ENCODE results near the gene KLRF1.

KLRF1 gene, protein sequence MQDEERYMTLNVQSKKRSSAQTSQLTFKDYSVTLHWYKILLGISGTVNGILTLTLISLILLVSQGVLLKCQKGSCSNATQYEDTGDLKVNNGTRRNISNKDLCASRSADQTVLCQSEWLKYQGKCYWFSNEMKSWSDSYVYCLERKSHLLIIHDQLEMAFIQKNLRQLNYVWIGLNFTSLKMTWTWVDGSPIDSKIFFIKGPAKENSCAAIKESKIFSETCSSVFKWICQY

DNA sequence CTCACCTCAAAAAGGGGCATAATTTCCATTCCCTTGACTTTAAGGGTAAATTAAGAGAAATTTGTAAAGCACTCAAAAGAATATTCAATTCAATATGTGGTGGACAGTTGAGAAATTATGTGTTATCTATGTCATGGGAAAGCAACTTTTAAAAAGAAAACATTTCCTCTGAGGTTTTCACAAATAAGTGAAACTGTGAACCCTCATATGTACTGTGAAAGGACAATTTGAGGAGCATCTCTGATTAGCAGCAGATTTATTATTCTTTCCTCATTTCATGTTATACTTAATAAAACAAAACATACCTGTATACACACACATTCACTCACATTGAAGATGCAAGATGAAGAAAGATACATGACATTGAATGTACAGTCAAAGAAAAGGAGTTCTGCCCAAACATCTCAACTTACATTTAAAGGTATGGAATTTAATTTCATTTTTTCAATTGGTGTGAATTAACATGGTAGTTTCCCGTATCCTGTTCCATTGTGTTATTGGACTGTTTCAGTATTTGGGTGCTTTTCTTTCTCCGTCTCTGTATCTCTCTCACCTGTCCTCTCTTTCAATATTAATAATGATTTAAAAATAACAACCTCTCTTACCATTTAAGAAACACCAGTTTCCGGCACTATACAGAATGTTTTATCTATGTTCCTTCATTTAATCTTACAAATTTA lies at the start of gene KLRF1:
KLRF1 (plus strand) TSS at position 273 of the 680 bp plus-strand sequence; CDS start at position 337, 64 bp downstream.
- no peak for DNase-seq

DNA sequence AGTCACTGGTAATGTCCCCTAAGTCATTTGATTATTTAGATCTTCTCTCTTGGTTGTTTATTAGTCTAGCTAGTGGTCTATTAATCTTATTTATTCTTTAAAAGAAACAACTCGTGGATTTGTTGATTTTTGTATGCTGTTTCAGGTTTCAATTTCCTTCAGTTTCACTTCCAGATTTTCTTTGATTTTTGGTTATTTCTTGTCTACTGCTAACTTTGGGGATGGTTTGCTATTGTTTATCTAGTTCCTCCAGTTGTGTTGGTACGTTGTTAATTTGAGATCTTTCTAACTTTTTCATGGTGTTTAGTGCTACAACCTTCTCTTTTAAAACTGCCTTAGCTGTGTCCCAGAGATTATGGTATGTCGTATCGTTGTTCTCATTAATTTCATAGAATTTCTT lies 48.1 kb upstream of the KLRF1 start:
- DNase-seq, result no peak

DNA sequence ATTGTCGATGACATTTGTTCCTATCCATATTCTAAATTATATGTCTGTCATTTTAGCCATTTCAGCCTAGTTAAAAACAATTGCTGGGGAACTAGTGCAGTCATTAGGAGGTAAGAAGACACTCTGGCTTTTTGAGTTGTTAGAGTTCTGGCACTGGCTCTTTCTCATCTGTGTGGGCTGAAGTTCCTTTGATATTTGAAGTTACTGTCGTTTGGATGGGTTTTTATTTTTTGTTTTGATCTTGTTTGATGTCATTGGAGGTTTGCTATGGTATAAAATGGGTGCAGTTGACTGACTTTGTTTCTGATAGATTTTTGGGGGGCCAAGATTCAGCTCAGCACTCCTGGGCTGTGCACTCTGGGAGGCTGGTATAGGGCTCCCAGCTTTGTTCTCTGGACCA lies 45.9 kb upstream of the KLRF1 start:
- DNase-seq, result no peak

DNA sequence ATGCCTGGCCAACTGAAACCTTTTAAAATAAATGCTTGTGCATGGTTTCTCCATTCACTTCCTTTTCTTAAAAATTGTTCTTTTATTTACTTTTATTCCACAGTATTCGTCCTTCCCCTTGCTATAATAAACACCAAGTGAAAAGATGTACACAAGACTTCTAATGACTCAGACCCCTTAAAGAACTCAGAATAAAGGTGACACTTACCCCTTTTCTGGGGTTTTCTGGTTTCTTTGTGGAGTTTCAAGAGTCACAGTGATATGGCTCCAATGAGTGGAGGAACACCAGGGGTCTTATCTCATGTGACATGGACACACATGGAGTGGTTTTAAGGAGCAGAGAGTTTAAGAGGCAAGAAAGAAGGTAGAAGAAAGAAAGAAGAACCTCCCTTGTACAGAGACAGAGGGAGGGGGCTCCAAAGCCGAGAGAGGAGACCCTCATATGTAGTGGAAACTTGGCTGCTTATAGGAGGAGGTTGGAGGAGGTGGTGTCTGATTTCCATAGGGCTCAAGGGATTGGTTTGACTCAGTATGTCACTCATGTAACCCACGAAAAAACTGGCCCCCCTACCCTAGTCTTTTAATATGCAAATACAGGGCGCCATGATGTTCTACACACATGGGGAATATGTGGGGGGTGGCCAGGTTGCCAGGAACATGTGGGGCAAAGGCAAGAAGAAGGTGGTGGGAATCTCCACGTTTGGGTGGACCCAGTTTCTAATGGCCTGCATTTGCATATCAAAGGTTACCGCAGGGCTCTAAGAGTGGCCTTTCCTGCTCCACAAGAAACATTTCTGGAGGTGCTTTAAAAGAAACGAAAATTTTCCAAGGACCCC lies 44.5 kb upstream of the KLRF1 start:
- no peak for DNase-seq

DNA sequence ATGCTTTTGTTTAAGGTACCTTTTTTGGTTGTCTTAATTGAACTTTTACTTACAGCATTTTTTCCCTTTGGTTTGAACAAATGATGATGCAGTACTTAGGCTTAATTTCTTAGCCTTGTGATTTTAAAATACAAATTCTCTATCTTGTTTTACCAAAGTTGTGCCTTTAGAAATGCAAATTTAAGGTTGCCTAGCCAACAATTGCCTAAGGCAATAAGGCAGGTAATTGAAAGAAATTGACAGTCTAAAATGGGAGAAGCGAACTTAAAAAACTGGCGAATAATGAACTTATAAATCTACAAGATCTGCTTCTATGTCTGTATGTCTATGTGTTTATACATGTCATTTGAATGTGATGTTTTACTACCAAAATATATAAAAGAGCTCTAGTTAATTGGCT lies 43.0 kb upstream of the KLRF1 start:
- no peak for DNase-seq

DNA sequence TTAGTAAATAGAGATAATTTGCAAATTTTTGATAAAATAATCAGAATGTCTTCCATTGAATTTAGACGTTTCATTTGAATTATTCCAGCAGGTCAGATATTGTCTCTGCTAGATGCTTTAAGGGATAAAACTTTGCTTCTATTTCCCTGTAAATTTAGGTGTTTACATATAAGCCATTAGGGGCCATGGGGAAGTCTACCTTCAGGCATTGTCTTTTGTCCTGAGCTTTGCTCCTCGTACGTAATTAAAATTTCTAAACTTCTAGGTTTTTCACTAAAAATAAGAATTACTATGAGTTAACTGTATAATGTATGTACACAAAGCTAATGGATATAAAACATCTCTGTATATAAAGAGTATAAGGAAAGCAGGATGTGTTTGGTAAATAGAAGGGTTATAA lies 42.5 kb upstream of the KLRF1 start:
- DNase-seq, result no peak

DNA sequence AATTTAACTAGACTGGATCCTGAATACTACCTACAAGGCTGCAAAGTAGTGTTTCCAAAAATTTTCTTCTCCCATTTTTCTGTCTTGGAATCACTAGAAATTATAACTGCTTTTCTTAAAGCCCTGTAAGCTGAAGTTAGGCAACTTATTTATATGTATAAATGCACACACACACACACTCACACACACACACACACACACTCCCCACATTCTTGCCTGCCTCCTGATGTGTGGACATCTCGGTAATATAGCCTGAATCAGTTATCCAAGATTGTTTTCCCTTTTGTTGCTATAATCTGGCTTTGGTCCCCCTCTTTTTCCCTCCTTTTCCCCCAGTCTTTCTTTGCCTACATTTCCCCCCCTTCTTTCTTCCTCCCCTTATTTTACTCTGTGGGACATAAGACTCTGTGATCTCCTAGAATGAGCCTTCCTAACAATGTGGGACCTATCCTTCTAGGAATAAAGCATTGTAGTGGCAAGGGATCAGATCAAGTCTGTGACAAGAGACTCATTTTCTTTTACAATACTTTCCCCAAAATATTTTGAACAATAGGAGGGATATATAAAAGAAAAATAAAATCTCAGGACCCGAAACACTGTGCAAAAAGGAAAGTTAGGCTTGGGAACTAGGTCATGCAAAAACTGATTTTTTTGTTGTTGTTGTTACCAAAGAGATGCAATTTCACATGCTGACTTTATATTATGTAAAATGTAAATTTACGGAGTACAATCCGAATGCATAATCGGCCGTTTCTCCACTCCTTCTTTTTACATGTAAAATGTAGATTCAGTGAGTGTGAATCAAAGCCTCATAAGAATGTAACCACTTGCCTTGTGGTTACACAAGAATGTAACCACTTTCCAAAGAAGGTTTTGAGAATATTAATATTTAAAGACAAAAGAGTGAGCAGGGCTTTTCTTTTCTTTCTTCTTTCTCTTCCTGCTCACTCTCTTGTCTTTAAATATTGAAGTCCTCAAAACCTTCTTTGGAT lies 40.3 kb upstream of the KLRF1 start:
- DNase-seq, result no peak

DNA sequence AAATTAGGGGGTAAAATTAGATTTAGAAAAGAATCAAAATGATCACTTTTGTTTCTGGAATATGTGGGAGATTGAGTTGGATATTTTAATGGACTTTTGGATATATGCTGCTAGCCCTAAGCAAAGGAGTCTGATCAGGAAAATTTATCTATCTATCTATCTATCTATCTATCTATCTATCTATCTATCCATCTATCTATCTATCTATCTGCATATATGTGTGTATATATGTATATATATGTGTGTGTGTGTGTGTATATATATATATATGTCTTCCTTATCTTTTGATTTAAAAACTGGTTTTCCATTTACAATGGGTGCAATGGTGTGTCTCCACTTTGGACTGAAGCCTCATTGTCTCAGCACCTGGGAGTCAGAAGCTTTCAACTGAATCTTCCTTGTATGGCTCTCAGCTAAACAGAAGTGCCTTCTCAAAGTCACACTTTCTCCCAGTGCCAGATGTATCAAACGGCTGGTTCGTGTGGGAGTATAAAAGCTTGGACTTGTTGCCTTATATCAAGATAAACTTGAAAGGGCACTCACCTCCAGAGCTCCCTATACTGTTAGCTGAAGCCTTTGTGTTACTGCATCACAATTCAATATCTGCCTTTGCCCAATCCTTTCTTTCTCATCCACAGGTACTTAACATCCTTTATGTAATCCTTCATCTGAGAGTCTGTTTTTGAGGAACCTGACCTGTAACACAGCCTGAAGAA lies 34.9 kb upstream of the KLRF1 start:
- DNase-seq, result no peak

DNA sequence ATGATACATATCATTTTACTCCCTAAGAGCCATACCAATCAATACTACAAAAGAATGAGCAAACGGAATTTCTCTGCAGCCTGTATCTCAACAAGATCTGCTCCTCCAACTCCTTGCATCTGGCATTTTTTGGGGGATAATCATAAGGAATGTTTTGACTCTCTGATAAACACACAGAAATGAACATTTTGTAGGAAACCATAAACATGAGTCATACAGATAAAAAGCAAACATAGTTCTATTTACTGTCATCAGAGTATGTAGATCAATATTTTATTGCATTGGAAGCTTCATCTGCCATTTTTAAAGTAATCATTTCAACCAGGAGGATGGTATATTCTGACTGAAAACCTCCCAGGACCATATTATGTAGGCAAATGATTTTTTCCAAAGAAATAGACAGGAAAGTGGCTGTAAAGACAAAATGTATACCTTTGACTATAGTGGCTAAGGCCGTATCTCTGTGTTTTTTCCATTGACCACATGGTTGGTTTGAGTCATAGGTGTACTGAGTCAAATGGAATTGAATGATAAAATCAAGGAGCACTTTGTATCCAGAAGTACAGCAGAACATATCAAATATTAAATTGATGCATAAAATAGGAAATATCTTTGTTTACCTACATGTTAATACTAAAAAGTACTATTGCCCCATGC lies 34.2 kb upstream of the KLRF1 start:
- no peak for DNase-seq

DNA sequence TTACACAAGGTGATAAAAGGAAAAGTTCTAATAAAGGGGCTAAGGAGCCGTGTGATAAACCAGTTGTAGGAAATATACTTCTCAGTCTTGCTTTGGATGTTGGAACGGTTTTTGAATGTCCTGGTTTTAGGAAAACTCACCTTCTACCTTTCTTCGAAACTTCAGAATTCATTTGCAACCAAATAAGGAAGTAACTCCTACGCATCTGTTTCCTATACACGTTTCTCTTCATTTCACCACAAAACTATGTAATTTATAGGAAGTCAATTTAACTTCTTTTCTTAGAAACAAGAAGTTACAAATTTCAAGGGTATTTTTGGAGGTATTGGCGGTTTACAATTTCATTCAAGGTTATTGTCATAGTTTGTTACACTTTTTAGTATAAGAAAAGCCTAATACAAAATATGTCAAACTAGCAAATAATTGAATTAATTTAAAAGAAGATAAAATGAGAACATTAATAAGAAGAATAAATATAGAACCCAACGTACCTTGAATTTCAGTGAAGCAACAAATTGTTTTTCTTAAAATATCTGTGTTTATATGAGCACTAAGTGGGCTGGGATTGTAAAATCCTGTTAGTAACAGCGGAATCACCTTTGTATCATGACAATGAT lies 33.4 kb upstream of the KLRF1 start:
- no peak for DNase-seq

DNA sequence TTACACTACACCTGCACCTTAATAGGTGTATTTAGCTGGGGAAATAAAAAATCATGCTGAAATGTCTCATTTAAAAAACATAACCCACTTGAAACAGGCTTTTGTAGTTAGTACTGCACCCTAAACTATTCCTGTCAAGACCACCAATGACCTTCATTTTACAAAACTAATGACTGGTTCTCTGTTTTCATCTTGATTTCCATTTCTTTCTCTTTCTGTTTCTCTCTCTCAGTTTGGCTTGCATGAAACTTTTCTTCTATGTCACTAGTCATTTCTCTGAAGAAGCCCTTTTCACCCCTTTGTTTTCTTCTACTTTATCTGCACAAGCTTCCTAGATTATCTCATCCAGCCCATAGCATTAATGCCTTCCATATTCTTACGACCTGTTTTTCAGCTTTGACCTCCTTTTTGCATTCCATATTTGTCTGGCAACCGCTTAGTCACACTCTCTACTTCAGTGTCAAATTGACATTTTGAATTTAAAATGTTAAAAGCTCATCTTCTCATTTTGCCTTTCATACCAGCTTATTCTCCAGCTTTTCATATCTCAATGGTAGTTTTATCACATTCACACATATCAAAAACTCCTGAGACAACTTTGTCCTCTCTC lies 32.7 kb upstream of the KLRF1 start:
- DNase-seq, result no peak

DNA sequence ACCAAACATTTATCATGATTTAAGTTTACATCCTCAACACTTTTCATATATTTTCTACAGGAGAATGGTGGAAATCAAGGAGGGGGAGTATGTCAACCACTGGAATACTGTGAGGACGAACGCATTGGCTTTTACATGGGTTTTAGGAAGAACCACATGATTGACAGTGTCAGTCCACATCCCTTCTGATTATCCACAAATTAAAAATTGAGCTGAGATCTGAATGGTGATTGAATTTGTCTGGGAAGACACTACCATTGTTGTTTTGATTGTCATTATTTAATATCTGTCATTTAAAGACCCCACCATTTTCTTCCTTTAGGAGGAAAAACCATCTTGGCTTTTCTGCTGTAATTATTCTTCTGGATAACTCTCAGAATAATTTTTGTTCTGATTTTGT lies 31.3 kb upstream of the KLRF1 start:
- no peak for DNase-seq

DNA sequence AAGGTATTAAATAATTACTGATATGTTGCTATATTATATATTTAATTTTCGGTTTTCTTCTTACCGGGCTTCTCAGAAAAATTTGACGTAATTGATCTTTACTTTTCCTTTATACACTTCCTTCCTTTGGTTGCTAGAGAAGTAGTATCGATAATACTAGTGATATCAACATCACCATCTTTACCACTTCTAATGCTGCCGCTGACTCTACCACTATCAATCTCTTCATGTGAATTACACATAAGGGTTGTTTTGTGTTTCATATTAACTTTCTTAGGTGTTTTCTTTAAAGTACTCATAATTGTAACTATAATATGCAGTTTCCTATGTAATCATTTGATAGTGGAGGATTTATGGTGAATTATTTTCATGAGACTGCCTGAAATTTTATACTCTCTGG lies 30.9 kb upstream of the KLRF1 start:
- DNase-seq, result no peak

DNA sequence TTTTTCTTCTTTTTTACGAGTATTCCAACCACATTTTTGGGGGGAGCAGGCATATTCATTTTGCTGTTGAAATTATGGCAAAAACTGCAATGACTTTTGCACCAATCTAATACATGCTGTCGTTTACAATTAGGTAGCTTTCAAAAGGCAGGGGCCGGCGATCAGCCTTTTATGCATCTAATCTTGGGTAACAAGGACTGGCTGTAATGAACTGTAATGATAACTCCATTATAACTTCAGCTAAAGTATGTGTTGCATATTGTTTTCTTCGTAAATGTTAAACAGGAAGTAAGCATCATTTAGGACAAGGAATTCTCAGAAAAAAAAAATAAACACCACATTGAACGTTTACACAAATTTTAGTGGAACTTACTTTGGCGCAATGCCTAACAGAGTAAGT lies 30.3 kb upstream of the KLRF1 start:
- DNase-seq, result no peak

DNA sequence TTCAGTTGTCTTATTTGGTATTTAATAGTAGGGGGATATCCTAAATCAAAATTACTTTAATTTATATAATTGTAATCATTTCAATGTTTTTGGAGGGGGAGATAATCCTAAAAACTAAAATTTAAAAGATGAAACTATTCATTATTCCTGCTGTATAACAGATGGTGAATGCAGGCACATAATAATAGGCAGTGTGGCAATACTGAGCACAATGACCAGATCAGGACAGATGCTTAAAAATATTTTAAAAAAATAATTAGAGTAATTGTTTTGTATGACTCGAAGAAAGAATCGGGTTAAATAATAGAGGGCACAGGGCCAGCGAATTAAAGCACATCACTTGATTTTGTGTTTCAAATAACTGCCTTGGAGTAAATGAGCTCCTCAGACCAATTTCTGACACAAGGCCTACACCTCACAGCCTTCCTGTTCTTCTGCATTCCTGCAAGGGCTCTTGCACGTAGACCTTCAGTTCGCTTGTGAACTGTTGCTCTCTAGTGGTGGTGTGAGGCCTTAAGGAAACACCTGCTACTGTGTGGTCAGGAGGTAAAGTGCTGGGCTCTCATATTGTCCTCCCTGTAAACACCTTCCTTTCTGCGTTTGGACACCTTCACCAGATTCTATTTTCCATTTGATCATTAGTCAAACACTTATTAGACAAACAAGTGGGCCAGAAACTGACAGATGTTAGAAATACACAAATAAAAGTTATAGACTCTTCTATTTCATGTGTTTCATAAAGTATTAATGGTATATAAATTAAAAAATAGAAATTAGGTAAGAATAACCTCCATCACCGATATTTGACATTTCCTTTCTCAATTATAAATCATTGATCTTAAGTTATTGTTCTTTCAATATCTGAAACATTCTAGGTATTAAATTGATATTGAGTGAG lies 29.3 kb upstream of the KLRF1 start:
- DNase-seq, result no peak

DNA sequence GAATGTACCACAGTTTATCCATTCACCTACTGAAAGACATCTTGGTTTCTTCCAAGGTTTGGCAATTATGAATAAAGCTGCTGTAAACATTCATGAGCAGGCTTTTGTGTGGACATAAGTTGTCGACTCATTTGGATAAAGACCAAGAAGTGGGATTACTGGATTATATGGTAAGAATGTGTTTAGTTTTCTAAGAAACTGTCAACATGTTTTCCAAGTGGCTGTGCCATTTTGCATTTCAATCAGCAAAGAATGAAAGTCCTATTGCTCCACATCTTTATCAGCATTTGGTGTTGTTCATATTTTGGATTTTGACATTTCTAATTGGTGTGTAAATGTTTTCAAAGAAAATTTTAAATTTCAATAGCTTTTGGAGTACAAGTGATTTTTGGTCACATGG lies 27.3 kb upstream of the KLRF1 start:
- DNase-seq, result no peak

DNA sequence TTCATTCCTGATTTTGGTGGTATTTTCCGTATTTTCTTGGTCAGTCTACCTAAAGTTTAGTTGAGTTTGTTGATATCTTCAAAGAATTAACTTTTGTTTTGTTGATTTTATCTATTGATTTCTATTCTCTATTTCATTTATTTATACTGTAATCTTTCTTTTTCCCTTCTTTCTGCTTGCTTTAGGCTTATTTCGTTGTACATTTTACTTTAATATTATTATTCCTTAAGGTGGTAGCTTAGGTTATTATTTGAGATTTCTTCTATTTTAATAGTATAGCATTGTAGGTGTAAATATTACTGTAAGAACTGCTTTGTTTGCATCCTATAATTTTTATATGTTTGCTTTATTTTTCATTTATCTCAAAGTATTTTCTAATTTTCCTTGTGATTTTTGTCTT lies 21.4 kb upstream of the KLRF1 start:
- DNase-seq, result no peak

DNA sequence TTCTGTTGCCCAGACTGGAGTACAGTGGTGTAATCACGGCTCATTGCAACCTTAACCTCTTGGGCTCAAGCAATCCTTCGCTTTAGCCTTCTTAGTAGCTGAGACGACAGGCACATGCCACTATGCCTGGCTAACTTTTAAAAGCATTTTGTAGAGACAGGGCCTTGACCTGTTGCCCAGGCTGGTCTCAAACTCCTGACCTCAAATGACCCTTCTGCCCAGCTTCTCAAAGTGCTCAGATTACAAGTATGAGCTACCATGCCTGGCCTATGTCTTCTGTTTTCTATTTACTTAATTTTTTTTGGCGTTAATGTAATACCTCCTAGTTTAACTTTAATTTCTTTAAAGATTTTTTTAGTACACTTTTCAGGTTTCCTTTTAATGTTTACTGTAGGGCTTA lies 20.6 kb upstream of the KLRF1 start:
- DNase-seq, result no peak

DNA sequence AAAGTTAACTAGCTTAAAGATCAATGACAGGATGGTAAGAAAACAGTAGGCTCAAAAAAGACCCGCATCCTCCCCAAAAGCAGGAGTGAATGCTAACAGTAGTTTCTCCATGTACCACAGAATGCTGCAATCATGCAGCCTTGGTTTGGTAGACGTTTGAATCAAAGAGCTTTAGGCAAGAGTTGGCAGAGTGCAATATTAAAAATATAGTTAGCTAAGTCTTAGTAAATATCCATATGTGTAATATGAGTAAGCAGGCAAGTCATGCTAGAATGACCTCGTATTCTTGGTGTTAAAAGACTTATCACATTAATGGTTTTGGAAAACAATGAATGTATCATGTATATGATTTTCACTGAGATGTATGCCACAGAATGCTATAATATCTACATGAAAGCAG lies 18.8 kb upstream of the KLRF1 start:
- DNase-seq, result no peak

DNA sequence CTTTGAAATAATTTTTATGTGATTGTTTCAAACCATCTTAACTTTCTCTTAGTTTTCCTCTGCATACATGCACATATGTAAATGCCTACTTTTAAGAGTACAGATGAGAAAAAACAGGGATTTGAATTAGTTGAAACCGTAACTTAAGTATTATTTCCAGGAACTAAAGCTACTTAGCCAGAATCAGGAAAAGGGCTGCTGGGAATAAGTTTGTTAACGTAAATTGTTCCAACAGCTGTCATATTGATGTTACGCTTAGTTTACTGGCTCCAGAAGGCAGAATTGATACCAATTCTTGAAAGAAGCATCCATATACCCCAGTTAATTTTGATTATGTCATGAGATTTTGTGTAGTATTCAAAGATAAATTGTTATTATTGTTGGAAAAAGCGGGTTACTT lies 17.9 kb upstream of the KLRF1 start:
- no peak for DNase-seq
